ENCODE measurements around the gene SEL1L.

DNA sequence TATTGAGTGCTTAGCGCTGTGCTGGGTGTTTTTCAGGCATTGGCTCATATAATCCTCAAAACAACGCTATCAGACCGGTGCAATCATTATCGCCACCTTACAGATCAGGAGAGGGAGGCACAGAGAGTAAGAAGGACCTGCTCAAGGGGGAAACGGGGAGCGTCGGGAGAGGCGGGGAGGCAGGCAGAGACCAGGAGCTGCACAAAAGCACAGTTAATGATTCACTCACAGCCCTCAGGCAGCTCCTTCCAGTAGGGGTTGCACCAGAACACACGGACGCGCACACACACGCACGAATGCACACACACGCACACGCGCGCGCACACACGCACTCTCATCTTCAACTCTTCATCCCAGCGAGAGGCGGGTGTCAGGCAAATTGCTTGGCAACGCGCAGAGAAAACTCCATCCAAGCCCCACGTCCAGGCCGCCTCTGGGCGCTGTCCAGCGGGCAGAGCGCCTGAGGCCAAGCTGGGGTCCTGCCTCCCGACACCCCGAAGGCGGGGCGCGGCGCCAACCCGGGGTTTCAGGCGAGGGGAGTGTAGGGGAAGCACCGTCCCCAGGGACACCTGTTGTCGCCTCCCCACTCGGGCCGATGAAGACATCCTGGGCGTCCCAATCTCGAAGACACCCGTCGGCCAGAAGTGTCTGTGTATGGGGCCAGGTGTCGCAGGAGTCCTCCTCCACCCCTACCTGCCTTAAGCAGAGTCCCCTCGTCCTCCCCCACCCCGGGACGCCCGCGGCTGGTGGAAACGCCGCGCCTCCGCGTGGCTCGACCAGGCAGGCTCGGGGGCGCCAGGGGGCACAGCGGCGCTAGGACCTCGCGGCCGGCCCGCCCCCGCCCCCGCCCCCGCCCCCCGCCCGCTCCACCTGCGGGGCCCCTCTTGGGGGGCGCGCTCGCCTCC lies 98.0 kb downstream of the SEL1L start:
- TF ChIP-seq, protein P1, sequence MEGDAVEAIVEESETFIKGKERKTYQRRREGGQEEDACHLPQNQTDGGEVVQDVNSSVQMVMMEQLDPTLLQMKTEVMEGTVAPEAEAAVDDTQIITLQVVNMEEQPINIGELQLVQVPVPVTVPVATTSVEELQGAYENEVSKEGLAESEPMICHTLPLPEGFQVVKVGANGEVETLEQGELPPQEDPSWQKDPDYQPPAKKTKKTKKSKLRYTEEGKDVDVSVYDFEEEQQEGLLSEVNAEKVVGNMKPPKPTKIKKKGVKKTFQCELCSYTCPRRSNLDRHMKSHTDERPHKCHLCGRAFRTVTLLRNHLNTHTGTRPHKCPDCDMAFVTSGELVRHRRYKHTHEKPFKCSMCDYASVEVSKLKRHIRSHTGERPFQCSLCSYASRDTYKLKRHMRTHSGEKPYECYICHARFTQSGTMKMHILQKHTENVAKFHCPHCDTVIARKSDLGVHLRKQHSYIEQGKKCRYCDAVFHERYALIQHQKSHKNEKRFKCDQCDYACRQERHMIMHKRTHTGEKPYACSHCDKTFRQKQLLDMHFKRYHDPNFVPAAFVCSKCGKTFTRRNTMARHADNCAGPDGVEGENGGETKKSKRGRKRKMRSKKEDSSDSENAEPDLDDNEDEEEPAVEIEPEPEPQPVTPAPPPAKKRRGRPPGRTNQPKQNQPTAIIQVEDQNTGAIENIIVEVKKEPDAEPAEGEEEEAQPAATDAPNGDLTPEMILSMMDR (IDR thresholded peaks at IDR 0.05; ENCODE audit: low read length) = no peak
- TF ChIP-seq EZH2 (IDR thresholded peaks at IDR 0.05; ENCODE audit: borderline replicate concordance, low read length) = no peak

Data from OCI-LY1 (cell line).